ENCODE measurements around the gene SEMA6C.
A peak's percentile ranks its signal among the peaks of the same experiment; 100 is the strongest.

Gene SEMA6C

DNA sequence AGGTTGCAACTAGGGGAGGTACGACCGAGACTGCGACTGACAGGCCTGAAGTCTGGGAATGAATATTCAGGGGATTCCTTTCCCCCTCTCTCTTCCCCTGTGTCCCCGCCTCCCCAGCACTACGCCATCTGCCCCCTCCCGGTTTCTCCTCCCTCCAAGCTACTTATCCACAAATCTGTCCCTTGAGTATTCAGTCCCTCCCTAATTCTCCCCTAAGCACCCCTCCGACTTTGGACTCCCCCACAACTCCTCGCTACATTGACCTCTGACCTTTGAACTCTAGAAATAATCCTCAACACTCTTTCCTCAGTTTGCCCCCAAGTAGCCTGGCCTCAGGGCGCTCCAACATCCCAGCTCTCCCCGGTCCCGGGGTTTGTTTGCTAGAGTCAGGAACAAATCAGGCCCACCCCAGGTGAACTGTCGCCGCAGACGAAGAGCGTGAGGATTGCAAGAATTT is 18.9 kb upstream of the SEMA6C start (continued):
- TF ChIP-seq, protein P1, sequence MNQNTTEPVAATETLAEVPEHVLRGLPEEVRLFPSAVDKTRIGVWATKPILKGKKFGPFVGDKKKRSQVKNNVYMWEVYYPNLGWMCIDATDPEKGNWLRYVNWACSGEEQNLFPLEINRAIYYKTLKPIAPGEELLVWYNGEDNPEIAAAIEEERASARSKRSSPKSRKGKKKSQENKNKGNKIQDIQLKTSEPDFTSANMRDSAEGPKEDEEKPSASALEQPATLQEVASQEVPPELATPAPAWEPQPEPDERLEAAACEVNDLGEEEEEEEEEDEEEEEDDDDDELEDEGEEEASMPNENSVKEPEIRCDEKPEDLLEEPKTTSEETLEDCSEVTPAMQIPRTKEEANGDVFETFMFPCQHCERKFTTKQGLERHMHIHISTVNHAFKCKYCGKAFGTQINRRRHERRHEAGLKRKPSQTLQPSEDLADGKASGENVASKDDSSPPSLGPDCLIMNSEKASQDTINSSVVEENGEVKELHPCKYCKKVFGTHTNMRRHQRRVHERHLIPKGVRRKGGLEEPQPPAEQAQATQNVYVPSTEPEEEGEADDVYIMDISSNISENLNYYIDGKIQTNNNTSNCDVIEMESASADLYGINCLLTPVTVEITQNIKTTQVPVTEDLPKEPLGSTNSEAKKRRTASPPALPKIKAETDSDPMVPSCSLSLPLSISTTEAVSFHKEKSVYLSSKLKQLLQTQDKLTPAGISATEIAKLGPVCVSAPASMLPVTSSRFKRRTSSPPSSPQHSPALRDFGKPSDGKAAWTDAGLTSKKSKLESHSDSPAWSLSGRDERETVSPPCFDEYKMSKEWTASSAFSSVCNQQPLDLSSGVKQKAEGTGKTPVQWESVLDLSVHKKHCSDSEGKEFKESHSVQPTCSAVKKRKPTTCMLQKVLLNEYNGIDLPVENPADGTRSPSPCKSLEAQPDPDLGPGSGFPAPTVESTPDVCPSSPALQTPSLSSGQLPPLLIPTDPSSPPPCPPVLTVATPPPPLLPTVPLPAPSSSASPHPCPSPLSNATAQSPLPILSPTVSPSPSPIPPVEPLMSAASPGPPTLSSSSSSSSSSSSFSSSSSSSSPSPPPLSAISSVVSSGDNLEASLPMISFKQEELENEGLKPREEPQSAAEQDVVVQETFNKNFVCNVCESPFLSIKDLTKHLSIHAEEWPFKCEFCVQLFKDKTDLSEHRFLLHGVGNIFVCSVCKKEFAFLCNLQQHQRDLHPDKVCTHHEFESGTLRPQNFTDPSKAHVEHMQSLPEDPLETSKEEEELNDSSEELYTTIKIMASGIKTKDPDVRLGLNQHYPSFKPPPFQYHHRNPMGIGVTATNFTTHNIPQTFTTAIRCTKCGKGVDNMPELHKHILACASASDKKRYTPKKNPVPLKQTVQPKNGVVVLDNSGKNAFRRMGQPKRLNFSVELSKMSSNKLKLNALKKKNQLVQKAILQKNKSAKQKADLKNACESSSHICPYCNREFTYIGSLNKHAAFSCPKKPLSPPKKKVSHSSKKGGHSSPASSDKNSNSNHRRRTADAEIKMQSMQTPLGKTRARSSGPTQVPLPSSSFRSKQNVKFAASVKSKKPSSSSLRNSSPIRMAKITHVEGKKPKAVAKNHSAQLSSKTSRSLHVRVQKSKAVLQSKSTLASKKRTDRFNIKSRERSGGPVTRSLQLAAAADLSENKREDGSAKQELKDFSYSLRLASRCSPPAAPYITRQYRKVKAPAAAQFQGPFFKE (tag by site-specific recombination; IDR thresholded peaks at IDR 0.05; ENCODE audit: borderline replicate concordance): no peak
- TF ChIP-seq ZBTB1 (tag by site-specific recombination; IDR thresholded peaks at IDR 0.05) (no peak), ZNF132 (tag by site-specific recombination; IDR thresholded peaks at IDR 0.05; ENCODE audit: borderline replicate concordance) (no peak), ZNF157 (tag by site-specific recombination; IDR thresholded peaks at IDR 0.05) (no peak), ZBTB7A (tag by site-specific recombination; IDR thresholded peaks at IDR 0.05; ENCODE audit: low read depth) (0 out of 2 replicates have a peak, but pooled peaks have one; percentile 21)

DNA sequence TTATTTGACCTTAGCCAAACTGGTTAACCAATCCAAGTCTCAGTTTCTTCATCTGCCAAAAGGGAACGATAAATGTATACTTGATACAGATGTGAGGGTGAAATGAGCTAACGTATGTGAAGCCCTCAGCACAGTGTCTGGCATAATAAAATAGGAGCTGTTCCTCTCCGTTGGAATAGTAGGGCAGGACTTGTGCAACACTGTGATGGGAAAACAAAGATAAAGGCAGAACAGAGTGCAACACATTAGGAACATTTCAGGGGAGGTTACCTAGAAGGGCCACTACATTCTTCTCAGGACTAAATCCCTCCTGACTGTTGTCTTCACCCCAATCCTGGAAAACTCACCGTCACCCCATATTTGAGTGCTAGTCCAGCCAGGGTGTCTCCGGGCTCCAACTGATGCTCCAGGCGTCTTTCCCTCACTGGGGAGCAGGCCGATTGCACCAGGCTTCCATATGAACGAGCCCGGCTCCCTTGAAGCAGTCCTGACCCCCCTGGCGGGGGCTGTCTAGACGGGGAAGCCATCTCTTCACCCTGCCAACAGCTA is 18.4 kb upstream of the SEMA6C start:
- CTCF ChIA-PET: interaction anchor here (0.6 to 1.8 kb wide), 3 partner anchors 9 to 140 kb away, joined by 3 to 9 read pairs (median 4); partner anchors contain the start of gene TNFAIP8L2
- TF ChIP-seq, protein P2, sequence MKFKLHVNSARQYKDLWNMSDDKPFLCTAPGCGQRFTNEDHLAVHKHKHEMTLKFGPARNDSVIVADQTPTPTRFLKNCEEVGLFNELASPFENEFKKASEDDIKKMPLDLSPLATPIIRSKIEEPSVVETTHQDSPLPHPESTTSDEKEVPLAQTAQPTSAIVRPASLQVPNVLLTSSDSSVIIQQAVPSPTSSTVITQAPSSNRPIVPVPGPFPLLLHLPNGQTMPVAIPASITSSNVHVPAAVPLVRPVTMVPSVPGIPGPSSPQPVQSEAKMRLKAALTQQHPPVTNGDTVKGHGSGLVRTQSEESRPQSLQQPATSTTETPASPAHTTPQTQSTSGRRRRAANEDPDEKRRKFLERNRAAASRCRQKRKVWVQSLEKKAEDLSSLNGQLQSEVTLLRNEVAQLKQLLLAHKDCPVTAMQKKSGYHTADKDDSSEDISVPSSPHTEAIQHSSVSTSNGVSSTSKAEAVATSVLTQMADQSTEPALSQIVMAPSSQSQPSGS (tag by site-specific recombination; IDR thresholded peaks at IDR 0.05; ENCODE audit: low read depth): no peak
- TF ChIP-seq KLF10 (tag by site-specific recombination; IDR thresholded peaks at IDR 0.05) (no peak), ZNF48 (tag by site-specific recombination; IDR thresholded peaks at IDR 0.05) (no peak), ZNF837 (tag by site-specific recombination; IDR thresholded peaks at IDR 0.05) (no peak), ZNF600 (tag by site-specific recombination; IDR thresholded peaks at IDR 0.05) (peak; percentile 12; the same call in 1 of the 2 replicates), GFI1B (tag by site-specific recombination; IDR thresholded peaks at IDR 0.05) (no peak), ZNF292 (tag by site-specific recombination; IDR thresholded peaks at IDR 0.05; ENCODE audit: borderline replicate concordance, low read depth) (no peak), GLIS1 (tag by site-specific recombination; IDR thresholded peaks at IDR 0.05) (peak; percentile 57), SCRT2 (tag by site-specific recombination; IDR thresholded peaks at IDR 0.05) (0 out of 2 replicates have a peak, but pooled peaks have one; percentile 16), ZNF155 (tag by site-specific recombination; IDR thresholded peaks at IDR 0.05) (no peak), ZNF658 (tag by site-specific recombination; IDR thresholded peaks at IDR 0.05) (no peak), PRDM1 (tag by site-specific recombination; IDR thresholded peaks at IDR 0.05) (no peak), ZNF221 (tag by site-specific recombination; IDR thresholded peaks at IDR 0.05; ENCODE audit: borderline replicate concordance) (no peak), ZNF776 (tag by site-specific recombination; IDR thresholded peaks at IDR 0.05; ENCODE audit: borderline replicate concordance) (no peak), YY1 (tag by site-specific recombination; IDR thresholded peaks at IDR 0.05) (no peak)
- TF ChIP-seq, protein P3, sequence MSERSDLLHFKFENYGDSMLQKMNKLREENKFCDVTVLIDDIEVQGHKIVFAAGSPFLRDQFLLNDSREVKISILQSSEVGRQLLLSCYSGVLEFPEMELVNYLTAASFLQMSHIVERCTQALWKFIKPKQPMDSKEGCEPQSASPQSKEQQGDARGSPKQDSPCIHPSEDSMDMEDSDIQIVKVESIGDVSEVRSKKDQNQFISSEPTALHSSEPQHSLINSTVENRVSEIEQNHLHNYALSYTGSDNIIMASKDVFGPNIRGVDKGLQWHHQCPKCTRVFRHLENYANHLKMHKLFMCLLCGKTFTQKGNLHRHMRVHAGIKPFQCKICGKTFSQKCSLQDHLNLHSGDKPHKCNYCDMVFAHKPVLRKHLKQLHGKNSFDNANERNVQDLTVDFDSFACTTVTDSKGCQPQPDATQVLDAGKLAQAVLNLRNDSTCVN (tag by site-specific recombination; optimal IDR thresholded peaks at IDR 0.05): no peak
- TF ChIP-seq, protein P4, sequence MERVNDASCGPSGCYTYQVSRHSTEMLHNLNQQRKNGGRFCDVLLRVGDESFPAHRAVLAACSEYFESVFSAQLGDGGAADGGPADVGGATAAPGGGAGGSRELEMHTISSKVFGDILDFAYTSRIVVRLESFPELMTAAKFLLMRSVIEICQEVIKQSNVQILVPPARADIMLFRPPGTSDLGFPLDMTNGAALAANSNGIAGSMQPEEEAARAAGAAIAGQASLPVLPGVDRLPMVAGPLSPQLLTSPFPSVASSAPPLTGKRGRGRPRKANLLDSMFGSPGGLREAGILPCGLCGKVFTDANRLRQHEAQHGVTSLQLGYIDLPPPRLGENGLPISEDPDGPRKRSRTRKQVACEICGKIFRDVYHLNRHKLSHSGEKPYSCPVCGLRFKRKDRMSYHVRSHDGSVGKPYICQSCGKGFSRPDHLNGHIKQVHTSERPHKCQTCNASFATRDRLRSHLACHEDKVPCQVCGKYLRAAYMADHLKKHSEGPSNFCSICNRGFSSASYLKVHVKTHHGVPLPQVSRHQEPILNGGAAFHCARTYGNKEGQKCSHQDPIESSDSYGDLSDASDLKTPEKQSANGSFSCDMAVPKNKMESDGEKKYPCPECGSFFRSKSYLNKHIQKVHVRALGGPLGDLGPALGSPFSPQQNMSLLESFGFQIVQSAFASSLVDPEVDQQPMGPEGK (tag by site-specific recombination; IDR thresholded peaks at IDR 0.05): no peak
- TF ChIP-seq, protein P5, sequence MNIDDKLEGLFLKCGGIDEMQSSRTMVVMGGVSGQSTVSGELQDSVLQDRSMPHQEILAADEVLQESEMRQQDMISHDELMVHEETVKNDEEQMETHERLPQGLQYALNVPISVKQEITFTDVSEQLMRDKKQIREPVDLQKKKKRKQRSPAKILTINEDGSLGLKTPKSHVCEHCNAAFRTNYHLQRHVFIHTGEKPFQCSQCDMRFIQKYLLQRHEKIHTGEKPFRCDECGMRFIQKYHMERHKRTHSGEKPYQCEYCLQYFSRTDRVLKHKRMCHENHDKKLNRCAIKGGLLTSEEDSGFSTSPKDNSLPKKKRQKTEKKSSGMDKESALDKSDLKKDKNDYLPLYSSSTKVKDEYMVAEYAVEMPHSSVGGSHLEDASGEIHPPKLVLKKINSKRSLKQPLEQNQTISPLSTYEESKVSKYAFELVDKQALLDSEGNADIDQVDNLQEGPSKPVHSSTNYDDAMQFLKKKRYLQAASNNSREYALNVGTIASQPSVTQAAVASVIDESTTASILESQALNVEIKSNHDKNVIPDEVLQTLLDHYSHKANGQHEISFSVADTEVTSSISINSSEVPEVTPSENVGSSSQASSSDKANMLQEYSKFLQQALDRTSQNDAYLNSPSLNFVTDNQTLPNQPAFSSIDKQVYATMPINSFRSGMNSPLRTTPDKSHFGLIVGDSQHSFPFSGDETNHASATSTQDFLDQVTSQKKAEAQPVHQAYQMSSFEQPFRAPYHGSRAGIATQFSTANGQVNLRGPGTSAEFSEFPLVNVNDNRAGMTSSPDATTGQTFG (tag by site-specific recombination; IDR thresholded peaks at IDR 0.05; ENCODE audit: borderline replicate concordance): no peak
- H3K36me3 ChIP-seq (ENCODE audit: control insufficient read depth in 2 of 2, insufficient read depth in 1 of 2, low read length in 2 of 2): peaks cover 21 to 53% of the 10 kb centered on the region in 2 experiments

More for the DNA sequence above, 18.4 kb upstream of the SEMA6C start:
- POLR2A ChIA-PET: interaction anchor here (0.8 to 3.3 kb wide), 9 partner anchors 8 to 158 kb away, joined by 3 to 23 read pairs (median 4); partner anchors contain the start of genes MINDY1, TMOD4, TNFAIP8L2 and VPS72
- Histone ChIP-seq H3K4me3 (ENCODE audit: low read depth, low read length) (peak overlapping the region; percentile 82), H3K9me3 (ENCODE audit: control insufficient read depth, insufficient read depth, low read depth, low read length) (no peaks in the 10 kb centered on the region), H3K4me1 (ENCODE audit: control insufficient read depth, insufficient read depth, low read length) (peaks cover 6% of the 10 kb centered on the region; the same call in 1 of the 2 replicates), H3K27ac (ENCODE audit: extremely low read depth, low read depth, low read length) (peak overlapping the region; percentile 63)
